Stimulated activated CD4-positive, alpha-beta T cell treated with anti-CD3 and anti-CD28 coated beads, Interleukin-4, amount 100 ng/mL, for 24 hours (primary cell): ENCODE results near the gene ACOT2.
A peak's percentile ranks its signal among the peaks of the same experiment; 100 is the strongest.
"Not testable (repeated sequence)": the region's sequence is repeated elsewhere in the genome, so short reads cannot be mapped to it uniquely, and the experiment has no call there.

Experiments used
- DNase-seq: peaks from one replicate; pipeline ENCODE4 v3.0.0-alpha.2; 2020

The ACOT2 gene, protein sequence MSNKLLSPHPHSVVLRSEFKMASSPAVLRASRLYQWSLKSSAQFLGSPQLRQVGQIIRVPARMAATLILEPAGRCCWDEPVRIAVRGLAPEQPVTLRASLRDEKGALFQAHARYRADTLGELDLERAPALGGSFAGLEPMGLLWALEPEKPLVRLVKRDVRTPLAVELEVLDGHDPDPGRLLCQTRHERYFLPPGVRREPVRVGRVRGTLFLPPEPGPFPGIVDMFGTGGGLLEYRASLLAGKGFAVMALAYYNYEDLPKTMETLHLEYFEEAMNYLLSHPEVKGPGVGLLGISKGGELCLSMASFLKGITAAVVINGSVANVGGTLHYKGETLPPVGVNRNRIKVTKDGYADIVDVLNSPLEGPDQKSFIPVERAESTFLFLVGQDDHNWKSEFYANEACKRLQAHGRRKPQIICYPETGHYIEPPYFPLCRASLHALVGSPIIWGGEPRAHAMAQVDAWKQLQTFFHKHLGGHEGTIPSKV

GRCh38 chr14:73569185-73569958, at the start of gene ACOT2:
TSS of gene ACOT2 (plus strand) at chr14:73569213. CDS start at chr14:73569241, 28 bp downstream.
- DNase-seq, result peak; percentile 89

DNA sequence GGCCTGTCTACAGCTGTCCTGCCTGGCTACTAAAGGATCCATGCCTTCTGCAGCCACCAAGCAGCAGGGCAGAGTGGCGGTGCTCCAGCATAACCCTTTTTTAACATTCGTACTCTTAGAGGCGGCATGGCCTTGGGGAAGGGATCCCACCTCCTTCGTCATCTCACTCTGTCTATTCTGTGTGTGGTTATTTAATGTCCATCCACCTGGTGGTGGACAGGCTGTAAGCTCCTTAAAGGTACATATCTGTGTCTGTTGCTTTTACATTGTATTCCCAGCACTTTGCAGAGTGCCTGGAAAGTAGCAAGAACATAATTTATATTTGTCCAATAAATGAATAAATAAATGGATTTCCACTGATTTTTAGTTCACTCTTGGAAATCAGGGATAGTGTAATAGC, 47.8 kb upstream of the ACOT2 start:
- DNase-seq, result no peak

DNA sequence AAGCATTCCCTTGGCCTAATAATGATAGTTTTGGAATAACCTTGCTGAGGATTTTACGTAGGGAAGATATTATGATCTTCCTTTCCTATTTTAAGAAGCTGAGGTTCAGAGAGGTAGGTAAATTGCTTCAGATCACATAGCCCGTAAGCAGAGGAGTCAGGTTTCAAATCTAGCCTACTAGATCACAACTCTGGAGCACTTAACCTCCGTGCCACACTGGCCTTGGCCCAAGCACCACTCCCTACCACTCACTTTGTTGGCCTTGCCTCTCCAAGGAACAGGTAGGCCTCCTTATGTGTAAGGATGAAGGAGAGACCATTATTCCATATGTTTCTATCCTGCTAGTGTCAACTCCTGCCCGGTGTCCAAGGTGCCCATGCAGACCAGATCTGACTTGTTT, 44.5 kb upstream of the ACOT2 start:
- no peak for DNase-seq

- DNase-seq, result no peak
These were observed 42.7 kb upstream of the ACOT2 start for GRCh38 chr14:73526036-73526984.

DNA sequence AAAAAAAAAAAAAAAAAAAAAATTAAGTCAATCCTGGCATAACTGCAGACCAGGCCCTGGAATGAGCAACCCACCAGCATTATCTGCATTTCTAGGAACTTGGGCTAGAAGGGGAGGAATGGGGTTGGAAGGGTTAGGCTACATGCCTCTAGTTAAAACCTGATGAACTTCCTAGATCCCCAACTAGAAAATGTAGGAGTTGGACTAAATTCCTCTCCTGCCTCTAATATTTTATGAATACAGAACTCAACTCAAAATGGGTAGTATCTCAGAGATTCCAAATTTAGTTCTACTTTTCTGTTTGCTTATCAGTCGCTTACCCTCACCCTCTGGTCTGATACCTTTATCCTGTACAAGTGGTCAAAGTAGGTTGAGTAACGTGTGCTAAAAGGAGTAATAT, 39.7 kb upstream of the ACOT2 start:
- DNase-seq, result not testable (repeated sequence)

DNA sequence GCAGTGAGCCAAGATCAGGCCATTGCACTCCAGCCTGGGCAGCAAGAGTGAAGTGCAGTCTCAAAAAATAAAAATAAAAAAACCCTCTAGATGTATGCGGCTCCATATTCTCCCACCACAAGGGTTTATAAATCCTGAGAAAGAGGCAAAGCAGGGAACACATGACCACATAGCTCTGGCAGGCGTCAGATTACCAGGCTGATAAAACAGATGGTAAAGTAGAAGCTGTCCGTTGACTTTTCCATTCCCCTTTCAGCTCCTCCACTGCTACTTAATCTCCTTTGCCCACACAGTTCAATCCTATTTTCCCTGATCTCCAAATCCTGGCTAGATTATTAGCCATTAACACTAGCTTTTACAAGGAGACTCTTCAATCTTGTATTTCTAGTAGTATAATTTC, 37.0 kb upstream of the ACOT2 start:
- DNase-seq, result not testable (repeated sequence)

GRCh38 chr14:73537244-73538045, 31.6 kb upstream of the ACOT2 start:
- not testable (repeated sequence) for DNase-seq

- DNase-seq, result peak; percentile 42
These were observed 30.0 kb upstream of the ACOT2 start for GRCh38 chr14:73539017-73539416.

- not testable (repeated sequence) for DNase-seq
These were observed 26.1 kb upstream of the ACOT2 start for GRCh38 chr14:73542961-73543360.

DNA sequence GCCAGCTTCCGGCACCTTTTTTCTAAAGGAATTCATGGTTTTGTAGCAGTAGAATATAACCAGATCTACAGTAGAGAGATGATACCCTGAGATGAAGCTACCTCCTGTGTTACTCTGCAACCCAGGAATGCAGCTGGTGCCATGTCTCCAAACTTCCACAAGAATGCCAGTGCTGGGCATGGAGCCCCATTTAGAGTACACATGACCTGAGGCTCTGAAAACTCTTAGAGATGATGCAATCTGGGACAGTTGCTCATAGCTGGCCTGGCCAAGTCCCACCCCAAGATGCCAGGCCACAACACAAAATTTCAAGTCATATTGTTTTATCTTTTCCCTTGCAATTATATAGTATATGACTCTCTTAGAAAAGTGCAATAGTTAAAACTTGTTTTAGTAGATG, 23.7 kb upstream of the ACOT2 start:
- not testable (repeated sequence) for DNase-seq

GRCh38 chr14:73549097-73549496, 19.9 kb upstream of the ACOT2 start:
- not testable (repeated sequence) for DNase-seq

DNA sequence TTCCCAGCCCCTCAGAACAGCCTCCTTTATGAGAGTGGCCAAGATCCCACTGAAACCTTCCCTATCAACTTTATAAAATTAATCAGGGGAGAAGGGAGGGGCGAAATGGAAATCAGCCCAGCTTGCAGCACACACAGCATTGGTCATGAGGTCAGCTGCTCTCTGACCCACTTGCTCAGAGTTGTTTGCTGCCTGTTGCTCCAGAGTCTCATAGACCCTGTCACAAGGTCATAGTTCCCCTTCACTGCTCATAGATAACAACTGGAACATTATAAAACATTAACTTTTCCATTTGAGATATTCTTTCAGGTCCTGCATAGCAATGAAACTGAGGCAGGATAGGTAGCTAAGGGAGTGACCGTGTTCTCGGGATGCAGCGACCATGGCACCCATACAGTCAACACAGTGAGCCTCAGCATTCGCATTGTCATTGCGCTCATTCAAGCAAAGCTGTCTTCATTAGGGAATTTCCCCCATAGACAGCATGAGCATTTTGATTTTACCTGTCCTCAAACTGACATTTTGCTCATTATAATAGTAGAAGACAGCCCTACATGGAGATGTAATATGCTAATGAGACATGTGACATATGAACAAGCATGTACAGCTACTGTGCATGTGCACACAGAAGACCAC, 19.0 kb upstream of the ACOT2 start:
- not testable (repeated sequence) for DNase-seq

- no peak for DNase-seq
These were observed 15.2 kb upstream of the ACOT2 start for GRCh38 chr14:73553845-73554244.

DNA sequence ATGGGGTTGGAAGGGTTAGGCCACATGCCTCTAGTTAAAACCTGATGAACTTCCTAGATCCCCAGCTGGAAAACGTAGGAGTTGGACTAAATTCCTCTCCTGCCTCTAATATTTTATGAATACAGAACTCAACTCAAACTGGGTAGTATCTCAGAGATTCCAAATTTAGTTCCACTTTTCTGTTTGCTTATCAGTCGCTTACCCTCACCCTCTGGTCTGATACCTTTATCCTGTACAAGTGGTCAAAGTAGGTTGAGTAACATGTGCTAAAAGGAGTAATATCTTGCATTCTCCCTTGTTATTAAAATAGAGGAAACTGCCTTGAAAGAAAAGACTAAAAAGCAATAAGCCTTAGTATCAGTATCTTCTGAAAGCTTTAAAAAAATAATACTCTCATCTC, 11.8 kb upstream of the ACOT2 start:
- DNase-seq, result not testable (repeated sequence)

DNA sequence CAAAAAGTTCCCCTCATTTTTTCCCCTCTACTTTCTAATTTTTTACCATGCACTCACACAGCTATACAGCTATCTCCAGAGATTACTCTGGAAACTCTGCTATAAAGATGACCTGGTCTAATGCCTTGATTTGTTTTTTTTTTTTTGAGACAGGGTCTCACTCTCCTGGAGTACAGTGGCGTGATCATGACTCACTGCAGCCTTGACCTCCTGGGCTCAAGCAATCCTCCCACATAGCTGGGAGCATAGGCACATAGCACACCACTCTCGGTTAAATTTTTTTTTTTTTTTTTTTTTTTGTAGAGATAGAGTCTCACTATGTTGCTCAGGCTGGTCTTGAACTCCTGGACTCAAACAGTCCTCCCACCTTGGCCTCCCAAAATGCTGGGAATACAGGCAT, 10.8 kb upstream of the ACOT2 start:
- not testable (repeated sequence) for DNase-seq

- DNase-seq, result not testable (repeated sequence)
These were observed 6.8 kb upstream of the ACOT2 start for GRCh38 chr14:73562256-73562655.

DNA sequence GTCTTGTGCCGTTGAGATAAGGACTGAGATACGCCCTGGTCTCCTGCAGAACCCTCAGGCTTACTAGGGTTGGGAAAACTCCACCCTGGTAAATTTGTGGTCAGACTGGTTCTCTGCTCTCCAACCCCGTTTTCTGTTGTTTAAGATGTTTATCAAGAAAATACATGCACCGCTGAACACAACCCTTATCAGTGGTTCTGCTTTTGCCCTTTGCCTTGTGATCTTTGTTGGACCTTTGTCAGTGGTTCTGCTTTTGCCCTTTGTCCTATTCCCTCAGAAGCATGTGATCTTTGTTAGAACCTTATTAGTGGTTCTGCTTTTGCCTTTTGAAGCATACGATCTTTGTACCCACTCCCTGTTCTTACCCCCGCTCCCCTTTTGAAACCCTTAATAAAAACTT, 6.3 kb upstream of the ACOT2 start:
- DNase-seq, result not testable (repeated sequence)

DNA sequence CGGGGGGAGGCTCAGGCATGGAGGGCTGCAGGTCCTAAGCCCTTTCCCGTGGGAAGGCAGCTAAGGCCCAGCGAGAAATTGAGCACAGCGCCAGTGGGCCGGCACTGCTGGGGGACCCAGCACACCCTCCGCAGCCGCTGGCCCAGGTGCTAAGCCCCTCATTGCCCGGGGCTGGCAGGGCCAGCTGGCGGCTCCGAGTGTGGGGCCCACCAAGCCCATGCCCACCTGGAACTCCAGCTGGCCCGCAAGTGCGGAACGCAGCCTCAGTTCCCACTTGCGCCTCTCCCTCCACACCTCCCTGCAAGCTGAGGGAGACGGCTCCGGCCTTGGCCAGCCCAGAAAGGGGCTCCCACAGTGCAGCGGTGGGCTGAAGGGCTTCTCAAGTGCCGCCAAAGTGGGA, 2.6 kb upstream of the ACOT2 start:
- DNase-seq, result not testable (repeated sequence)

GRCh38 chr14:73566935-73567334, 2.1 kb upstream of the ACOT2 start:
- DNase-seq, result not testable (repeated sequence)

- no peak for DNase-seq
These were observed 1.7 kb upstream of the ACOT2 start for GRCh38 chr14:73567358-73567757.
